Activated CD8-positive, alpha-beta memory T cell treated with anti-CD3 and anti-CD28 coated beads, Interleukin-2, amount 50 U/mL, for 4 hours (primary cell): ENCODE data around the gene FAM83G.
"Not testable (repeated sequence)": the region's sequence is repeated elsewhere in the genome, so short reads cannot be mapped to it uniquely, and the experiment has no call there.

Experiments
- DNase-seq: peaks from one replicate; pipeline ENCODE4 v3.0.0-alpha.2; 2020

Gene FAM83G

DNA sequence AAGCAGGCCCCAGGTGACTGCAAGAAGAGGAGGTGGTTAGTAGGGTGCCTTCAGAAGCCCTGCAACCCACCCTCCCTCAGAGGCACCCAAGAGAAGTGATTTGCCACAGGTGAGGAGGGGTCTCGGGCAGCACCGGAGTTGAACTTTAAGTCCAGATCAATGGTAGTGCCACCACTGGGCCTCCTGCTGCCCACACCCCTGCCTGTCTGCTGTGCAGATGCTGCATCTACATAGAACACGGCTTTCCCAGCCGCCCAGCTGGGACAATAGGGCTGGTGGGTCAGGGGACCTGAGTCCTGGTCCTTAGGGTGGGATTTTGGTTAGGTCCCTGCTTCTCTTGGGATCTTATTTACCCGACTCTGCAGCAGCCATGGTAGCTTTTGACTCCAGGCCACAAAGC is 17.6 kb upstream of the FAM83G start:
- DNase-seq: no peak

DNA sequence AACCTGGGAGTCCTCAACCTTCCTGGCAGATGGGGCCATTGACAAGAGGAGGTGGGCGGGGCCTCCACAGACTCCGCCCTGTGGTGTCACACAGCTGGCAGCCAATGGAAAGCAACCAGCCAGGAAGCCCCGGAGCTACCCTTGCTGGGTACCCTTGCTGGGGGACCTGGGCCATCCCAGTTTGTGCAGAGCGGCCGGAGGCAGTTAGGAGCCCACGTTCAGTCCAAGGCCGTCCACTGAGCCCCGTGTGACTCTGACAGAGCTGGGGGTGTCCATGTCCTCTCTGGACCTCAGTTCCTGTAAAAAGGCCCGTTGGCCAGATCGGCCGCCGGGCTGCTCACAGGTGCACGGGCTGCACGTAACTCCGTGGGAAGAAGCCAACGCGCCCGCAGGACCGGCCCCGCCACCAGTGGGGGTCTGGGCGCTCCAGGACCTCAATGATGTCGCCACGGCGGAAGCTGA is 17.1 kb upstream of the FAM83G start:
- no peak for DNase-seq

DNA sequence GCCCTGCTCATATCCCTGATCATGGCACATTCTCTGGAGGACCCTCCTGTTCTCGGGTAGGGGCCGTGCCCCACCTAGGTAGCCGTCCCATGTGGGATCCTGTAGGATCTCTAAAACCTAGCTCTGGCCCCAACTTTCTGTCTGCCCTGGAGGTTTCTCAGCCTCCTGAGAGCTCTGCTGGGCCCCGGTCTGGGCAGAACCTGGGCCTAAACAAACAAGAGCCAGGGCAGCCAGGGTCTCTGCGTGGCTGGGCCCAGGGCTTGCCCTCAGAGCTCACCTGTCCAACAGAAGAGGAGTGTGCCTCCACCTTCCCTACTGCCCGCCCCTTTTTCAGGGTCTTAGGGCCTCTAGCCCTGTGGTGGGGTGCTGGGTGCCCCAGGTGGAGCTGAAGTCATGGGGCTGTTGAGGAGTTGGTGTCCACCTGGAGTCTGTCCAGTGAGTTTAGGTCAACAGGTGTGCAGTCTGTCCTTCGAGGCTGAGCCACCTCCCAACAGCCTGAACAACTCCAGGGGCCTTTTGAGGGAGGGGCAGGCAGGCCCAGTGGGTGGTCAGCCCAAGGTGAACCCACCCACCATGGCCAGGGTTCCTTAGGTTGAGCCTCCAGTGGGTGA is 16.6 kb upstream of the FAM83G start:
- DNase-seq: not testable (repeated sequence)

DNA sequence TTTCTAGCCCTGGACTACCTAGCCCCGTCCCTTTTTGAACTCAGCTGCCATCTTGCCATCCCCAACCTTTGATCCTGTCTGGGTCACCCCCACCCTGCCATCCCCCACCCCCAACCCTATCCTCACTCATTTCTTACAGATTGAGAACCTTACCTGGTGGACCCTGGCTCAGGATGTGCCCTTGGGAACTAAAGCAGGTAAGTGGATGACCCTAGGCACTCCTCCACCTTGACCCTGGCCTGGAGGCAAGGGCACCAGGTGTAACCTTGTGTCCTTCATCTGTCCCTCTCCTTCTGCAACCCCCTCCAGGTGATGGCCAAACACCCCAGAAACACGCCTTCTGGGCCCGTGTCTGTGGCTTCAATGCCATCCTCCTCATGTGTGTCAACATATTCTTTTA is 15.5 kb upstream of the FAM83G start:
- DNase-seq: no peak

DNA sequence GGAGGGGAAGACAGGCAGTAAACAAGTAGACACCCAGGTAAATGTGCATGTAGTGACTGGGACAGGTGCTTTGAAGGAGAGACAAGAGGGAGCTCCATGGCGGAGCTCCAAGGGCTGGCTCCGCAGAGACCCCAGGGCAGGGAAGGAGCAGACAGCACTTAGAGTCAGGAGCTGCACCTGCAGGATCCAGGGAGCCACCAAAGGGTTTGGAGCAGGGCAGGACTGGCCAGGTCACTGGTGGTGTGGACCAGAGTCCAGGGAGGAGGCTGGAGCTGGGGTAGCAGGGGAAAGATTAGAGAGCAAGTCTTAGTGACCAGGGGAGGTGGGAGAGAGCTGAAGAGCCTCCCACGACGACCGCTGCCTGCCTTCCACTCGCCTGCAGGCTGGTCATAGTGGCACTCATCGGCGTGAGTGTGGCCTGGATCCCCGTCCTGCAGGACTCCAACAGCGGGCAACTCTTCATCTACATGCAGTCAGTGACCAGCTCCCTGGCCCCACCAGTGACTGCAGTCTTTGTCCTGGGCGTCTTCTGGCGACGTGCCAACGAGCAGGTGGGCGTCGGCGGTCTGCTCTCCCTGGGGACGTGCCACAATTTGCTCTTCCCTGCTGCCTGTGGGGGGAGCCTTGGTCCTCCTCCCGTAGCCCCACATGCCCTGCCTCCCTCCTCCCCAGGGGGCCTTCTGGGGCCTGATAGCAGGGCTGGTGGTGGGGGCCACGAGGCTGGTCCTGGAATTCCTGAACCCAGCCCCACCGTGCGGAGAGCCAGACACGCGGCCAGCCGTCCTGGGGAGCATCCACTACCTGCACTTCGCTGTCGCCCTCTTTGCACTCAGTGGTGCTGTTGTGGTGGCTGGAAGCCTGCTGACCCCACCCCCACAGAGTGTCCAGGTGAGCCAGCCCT is 14.7 kb upstream of the FAM83G start:
- no peak for DNase-seq

DNA sequence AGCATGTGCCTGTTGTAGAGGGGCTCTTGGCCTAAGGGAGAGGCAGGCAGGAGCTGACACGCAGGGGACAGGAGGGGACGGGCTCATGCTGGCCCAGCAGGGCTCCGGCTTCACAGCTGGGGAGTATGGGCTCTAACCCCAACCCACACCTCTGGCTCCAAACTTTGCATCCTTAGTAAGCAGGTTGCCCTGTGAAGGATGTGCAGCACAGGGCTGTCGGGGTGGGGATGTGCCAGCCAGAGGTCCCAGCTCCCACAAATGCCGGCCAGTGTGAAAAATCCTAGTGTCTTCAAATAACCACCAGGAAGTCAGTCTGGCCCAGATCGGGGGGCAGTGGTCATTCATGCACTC is 14.0 kb upstream of the FAM83G start:
- DNase-seq: no peak

DNA sequence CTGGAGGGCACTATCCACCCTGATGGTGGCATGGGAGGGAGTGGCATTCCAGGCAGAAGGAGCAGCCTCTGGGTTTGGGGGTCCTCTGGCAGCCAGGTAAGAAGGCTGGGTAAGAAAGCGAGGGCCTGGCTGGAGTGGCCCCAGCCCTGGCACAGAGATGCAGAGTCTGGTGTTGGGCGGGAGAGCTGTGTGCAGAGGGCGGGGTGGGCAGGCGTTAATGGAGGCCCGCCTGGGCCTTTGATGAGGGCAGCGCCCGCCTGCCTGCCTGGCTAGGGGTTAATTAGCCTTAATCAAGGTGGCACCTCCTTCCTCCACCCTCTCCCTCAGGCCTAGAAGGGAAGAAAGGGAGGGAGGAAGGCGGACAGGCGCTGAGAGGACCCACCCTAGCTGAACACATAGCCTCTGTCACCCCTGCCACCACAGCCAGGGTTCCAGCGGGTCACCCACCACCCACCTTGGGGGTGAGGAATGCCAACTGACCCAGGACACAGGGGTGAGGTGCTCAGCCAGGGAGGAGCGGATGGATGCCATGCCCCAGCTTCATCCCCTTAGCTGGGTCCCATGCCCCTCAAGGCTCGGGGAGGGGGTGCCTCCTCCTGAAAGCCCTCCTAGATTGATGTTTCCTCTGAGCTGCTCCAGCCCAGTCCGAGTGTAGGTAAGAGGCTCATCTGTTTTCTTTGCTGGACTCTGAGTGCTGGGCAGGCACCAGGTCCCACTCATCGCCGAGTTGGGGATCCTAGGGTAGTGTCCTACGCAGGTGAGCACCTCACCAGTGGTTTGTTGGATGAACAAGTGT is 13.4 kb upstream of the FAM83G start:
- DNase-seq: no peak

DNA sequence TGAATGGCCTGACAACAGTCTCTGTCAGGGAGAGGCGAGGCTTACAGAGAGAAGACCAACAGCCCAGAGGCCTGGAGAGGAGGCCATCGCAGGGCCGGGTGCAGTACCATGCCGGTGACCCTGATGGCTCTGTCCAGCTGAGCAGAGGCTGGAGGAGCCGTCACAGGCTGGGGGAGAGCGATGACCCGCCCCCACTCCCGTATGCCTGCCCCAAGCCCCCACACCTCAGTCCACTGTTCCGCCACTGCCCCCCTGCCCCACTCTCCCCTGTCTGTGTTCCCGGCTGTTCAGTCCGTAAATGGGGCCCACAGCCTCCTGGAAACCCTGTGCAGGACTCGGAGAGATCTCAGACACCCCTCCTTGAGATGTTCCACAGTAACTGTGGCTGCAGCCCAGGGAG is 12.8 kb upstream of the FAM83G start:
- no peak for DNase-seq

DNA sequence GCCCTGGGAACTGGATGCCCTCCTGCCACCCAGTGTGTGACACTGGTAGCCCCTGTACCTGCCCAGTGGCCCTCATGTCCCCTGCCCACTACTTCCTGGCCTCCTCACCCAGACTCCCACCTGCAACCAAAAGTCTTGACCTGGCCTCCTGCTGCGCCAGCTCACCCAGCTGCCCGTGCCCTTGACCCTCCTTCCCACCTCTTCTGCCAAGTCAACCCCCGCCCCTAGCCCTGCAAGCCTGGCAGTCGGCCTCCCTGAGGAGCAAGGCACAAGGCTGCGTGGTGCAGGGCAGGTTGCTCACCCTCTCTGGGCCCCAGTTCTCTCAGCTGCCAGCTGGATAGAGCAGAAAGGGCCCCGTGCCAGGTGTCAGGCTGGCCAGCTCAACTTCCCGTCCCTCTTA is 12.3 kb upstream of the FAM83G start:
- DNase-seq: no peak

DNA sequence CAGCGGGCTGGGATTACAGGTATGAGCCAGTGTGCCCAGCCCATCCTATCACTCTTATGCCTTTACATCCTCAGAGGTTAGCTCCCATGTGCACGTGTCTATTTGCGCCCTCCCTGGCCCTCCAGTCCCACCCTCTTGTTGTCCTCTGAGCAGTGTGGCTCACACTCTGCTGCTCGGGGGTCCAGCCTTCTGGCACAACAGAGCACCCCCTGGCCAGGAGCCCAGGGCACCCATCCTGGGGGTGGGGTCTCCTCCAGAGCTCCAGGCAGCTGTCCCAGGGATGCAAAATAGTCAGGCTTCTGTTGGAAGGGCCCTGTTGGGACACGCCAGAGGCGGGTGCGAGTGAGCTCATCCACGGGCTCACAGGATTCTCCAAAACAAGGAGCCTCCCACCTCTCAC is 11.7 kb upstream of the FAM83G start:
- no peak for DNase-seq

DNA sequence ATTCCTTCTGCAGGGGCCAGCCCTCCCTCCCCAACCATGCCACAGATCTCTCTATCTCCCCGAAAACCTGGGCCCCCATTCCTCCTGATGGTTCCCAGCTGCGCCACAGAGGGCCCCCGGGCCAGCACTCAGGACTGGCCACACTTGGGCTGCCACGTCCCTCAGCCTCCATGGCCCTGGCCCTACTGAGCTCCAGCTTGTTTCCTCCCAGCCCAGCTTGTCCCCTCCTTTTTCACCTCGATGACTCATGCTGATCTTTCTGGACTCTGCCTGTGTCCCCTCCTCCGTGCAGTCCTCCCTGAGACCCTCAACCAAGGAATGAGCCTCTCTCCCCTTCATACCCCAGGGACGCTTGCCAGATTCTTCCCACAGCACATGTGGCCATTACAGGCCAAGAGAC is 10.9 kb upstream of the FAM83G start:
- no peak for DNase-seq

DNA sequence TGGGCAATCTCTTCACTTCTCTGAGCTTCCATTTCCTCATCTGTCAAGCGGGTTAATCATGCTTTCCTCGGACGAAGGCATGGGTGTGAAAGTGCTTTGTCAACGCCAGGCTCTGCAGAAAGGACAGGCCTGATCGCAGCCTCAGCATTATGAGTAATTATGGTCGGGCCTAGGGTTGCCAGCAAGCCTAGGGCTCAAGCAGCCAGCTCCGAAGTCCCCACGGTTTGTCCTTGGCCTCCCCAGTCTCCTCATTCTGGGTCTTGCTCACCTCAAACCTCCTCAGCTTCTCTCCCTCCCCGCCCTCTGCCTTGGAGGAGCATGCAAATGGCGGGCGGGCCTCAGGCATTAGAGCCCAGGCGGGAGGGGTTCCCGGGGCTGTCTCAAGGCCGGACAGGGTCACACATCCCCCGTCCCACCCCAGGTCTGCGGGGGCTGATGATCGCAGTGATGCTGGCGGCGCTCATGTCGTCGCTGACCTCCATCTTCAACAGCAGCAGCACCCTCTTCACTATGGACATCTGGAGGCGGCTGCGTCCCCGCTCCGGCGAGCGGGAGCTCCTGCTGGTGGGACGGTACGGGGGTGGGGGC is 10.2 kb upstream of the FAM83G start:
- DNase-seq: no peak

DNA sequence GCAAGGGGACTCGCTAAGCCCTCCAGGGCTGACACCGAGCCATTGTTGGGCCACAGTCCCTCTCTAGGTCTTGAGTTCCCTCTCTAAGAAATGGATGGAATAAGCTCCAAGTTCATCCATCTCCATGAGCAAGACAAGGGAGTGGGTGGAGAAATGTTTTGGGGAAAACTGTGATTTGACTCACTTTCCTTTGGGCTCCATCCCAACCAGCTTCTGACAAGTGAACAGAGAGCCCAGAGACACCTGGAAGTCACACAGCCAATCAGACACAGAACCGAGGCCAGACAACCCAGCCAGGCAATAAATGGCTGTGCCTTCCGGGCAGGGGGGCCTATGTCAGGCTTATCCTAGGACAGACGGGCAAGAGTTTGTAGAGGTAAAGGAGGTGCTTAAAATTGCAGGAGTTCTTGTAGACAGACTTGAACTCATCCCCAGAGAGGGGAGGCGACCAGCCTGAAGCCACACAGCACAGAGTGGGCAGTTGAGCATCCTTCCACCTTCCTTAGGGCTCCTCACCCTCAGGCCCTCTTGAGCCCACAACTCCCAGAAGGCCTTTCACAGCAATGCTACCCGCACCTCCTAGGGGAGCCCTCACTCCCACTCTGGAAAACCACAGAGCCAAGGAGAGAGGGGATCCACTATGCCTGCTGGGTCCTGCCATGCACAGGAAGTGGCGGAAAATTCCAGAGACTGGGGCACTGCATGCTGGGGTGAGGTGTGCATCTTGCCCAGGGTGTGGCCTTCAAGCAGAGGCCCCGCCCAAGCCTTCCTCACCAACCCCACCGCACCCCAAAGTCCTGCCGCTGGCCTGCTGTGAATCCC is 9.5 kb upstream of the FAM83G start:
- no peak for DNase-seq

DNA sequence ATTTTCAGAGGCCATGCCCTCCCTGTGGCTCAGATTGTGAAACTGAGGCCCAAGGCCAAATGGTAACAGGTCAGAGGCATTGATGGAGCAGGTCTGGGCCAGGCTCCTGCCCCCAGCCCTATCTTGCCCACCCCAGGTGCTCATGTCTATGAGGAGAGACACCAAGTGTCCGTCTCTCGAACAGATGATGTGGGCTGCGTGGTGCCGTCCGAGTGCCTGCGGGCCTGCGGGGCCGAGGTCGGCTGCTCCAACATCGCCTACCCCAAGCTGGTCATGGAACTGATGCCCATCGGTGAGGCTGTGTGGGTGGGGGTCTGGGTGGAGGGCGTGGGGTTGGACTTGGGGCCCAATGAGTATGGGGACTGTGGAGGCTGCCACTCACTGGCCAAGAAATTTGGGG is 8.7 kb upstream of the FAM83G start:
- no peak for DNase-seq

DNA sequence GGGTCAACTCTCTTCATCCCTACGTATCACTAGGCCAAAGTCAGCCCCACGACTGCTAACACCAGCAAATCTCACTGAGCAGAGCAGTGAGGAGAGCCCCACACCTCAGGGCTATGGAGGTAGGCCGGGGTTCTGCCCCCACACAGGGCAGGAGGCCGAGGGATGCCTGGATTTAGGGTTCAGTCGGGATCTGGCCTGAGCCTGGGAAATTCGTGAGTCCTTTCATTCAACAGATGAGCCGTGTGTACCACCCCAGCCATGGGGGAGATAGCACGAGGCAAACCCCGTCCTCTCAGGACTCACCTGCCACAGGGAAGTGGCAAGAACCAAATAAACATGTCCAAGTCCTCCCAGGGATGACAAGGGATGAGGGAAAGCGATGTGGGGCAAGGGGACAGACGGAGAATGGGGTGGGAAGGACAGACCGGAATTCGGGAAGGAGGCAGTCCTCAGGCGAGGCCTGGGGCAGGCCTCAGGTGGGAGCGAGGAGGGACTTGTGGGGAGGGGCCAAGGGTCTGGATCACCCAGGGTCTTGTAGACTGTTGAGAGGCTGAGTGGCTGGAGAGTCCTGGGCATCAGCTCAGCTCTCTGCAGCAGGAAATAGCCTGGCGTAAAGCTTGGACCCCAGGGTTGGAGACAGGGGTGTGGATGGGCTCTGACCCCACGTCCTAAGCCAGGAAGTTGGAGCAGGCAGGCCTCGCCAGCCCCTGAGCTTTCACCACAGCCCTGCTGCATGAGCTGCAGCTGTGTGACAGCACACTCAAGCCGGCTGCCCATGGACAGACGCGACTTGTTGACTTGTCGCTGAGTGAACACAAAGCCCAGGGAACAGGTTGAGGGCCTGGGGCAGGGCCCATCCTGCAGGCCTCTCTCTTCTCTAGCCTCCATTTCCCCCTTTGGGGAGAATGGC is 7.9 kb upstream of the FAM83G start:
- no peak for DNase-seq

DNA sequence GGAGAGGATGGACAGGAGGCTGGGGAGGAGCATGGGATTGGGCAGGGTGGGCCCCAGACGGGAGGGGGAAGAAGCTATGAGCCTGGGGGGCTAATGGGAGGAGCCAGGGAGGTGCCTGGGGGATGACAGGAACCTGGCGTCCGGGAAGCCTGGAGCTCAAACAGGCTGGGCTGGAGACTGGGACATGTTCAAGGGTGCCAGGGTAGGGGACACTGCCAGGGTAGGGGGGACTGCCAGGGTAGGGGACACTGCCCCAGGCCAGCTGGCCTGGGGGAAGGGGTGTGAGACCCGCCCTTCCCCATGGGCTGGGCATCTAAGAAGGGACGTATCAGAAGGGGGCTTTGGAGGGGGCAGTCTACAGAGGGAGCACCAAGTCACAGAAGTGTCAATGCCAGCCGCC is 7.0 kb upstream of the FAM83G start:
- no peak for DNase-seq

DNA sequence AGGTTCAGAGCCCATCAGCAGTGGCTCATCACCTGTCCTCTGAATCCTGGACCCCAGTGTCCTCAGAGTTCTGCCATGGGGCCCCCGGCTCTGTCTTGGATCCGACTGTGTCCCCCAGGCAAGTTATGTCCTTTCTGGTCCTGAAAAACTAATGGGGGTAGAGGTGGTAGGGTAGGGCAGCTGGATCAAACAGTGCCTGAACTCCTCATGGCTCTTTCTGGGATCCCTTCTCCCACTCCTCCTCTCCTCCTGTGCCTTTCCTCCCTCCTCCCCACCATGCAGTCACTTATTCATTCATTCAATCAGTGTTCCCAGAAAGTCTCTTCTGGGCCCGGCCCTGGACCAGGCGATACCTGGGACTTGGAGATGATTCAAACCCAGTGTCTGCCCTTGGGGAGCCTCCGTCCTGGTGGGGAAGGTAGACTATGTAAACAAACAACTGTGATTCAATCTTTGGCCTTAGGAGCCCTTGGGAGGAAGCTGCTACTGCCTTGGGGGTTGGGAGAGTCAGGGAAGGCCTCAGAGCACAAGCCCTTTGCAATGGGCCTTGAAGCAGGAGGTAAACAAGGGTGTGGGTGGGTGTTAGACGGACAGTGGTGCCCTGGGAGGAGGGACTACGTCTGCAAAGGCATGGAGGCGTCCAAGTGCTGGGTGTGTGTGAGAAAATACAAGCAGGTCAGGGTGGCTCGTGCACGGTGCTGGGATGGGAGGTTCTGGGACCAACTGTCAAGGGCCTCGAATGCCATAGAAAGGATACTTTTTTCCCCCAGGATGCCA is 6.4 kb upstream of the FAM83G start:
- DNase-seq: no peak

DNA sequence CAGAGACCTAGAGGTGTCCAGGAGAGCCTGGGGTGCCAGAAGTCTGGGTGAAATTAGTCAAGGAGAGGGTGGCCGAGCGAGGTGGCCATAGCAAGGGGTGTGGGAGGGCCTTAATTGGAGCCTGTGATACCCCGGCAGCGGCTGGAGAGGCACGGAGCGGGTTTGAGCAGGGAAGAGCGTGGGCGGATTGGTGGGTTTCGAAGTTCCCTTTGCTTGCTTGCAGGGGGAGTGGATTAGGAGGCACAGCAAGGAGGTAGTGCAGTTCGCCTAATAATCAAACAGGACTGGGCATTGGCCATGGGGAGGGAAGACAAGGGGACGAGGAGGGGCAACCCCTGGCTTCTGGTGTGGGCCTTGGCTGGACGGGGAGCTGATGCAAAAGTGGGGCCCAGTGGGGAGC is 5.4 kb upstream of the FAM83G start:
- DNase-seq: no peak

DNA sequence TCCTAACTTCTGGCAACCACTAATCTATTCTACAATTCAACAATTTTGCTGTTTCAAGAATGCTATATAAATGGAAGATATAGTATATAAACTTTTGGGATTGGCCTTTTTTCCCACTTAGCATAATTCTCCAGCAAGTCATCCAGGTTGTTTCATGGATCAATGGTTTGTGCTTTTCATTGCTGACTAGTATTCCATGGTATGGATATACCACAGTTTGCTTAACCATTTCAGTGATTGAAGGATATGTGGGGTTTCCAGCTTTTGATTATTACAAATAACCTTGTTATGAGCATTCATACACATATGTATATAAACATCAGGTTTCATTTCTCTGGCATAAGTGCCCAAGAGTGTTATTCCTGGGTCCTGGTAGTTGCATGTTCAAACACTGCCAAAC is 2.1 kb upstream of the FAM83G start:
- DNase-seq: no peak

DNA sequence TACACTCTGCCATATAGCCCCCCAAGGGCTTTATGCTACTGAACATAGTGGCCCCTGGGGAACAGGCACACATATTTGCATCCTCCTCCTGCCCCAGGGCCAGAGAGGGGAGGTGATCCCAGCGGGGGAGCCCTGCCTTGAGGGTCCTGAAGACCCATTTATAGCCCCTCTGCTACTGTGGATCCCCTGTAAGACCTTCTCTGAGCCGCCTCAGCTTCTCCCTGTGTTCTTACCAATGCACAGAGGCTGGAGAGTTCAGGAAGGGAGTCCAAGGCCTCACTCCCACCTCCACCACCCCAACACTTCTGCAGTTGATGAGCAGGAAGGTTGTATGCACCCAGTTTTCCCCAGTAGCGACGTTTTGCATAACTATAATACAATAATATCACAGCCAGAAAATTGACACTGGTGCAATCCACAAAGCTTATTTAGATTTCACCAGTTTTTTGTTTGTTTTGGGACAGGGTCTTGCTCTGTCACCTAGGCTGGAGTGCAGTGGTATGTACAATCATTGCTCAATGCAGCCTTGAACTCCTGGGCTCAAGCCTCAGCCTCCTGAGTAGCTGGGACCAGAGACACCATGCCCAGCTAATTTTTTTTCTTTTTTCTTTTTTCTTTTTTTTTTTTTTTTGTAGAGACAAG is 1.3 kb upstream of the FAM83G start:
- no peak for DNase-seq
